CD4-positive, alpha-beta memory T cell (primary cell): Measurements from ENCODE around the gene SGK1. TPM values are rescaled to one million over a fixed set of nuclear protein-coding genes. Genes with fewer than 3 reads are reported as not detected.
A peak's percentile ranks its signal among the peaks of the same experiment; 100 is the strongest.

Experiments used
- CTCF ChIA-PET: fragments of 350-600 bp; sonication (Branson Sonifier 250); formaldehyde crosslinking; loops from one replicate; lab custom pipeline; 2021; ENCODE audit warnings: inconsistent platforms; ENCODE audit not compliant: partially characterized antibody; lab: Charles Lee
- POLR2A ChIA-PET: fragments of 350-600 bp; sonication (Branson Sonifier 250); formaldehyde crosslinking; loops from one replicate; lab custom pipeline; 2021; ENCODE audit not compliant: partially characterized antibody; lab: Charles Lee
- DNase-seq, 5 donors: peaks; one replicate each; pipeline versions ENCODE4 v3.0.0 to v3.0.0-alpha.2; 2020 to 2022; ENCODE audit warnings: mixed read lengths in 1 of 5
- H3K27ac ChIP-seq: one replicate; pipeline ENCODE4 v1.7.0; 2013; ENCODE audit warnings: low read depth, low read length
- H3K27me3 ChIP-seq: 2 replicates; pipeline ENCODE4 v1.7.0; 2013; ENCODE audit warnings: mild to moderate bottlenecking, low read length, moderate library complexity; ENCODE audit not compliant: insufficient read depth
- H3K36me3 ChIP-seq: 2 replicates; pipeline ENCODE4 v1.7.0; 2013; ENCODE audit warnings: mild to moderate bottlenecking, low read length, moderate library complexity; ENCODE audit not compliant: insufficient read depth
- H3K4me1 ChIP-seq: 2 replicates; pipeline ENCODE4 v1.7.0; 2013; ENCODE audit warnings: mild to moderate bottlenecking, low read length, moderate library complexity; ENCODE audit not compliant: insufficient read depth
- H3K4me3 ChIP-seq, 2 donors: one replicate each; pipeline ENCODE4 v1.7.0; 2013; ENCODE audit warnings: low read length in 2 of 2, mild to moderate bottlenecking in 1 of 2
- H3K9me3 ChIP-seq, 2 donors: one replicate each; pipeline ENCODE4 v1.7.0; 2013; ENCODE audit warnings: low read length in 2 of 2, control low read depth in 1 of 2; ENCODE audit not compliant: control insufficient read depth in 1 of 2
- H3K27ac Mint-ChIP-seq, 7 donors: one replicate each; pipeline ENCODE4 v1.8.0; 2020 to 2021; ENCODE audit warnings: mixed read lengths in 7 of 7, mild to moderate bottlenecking in 6 of 7, inconsistent platforms in 3 of 7, moderate library complexity in 3 of 7
- H3K27me3 Mint-ChIP-seq, 2 donors: one replicate each; pipeline ENCODE4 v1.8.0; 2020 to 2021; ENCODE audit warnings: mixed read lengths in 2 of 2
- H3K36me3 Mint-ChIP-seq, 2 donors: one replicate each; pipeline ENCODE4 v1.8.0; 2020 to 2021; ENCODE audit warnings: mixed read lengths in 2 of 2, inconsistent platforms in 1 of 2, mild to moderate bottlenecking in 1 of 2
- H3K4me1 Mint-ChIP-seq, 4 donors: one replicate each; pipeline ENCODE4 v1.8.0; 2020 to 2021; ENCODE audit warnings: mixed read lengths in 4 of 4, mild to moderate bottlenecking in 1 of 4
- H3K4me3 Mint-ChIP-seq, 8 donors: one replicate each; pipeline ENCODE4 v1.8.0; 2020 to 2021; ENCODE audit warnings: mixed read lengths in 8 of 8, mild to moderate bottlenecking in 7 of 8, moderate library complexity in 6 of 8, inconsistent platforms in 3 of 8
- H3K9me3 Mint-ChIP-seq, 8 donors: one replicate each; pipeline ENCODE4 v1.8.0; 2020 to 2021; ENCODE audit warnings: mixed read lengths in 8 of 8, mild to moderate bottlenecking in 5 of 8, inconsistent platforms in 3 of 8, moderate library complexity in 1 of 8
- intact Hi-C: fragments of 100-400 bp; cut with micrococcal nuclease; formaldehyde crosslinking; loops from one replicate; pipeline ENCODE4 v1.15.1; 2023
- polyA plus RNA-seq, 2 donors: library from polyadenylated mRNA; unstranded; fragments of 300-500 nt; fragmentation: Illumina TruSeq; gene quantifications; one replicate each; pipeline ENCODE4 v1.2.3, GENCODE V29; 2021
- total RNA-seq, 2 experiments: library from RNA; stranded (reverse); gene quantifications; one replicate each; pipeline ENCODE4 v1.2.3, GENCODE V29; 2021

The SGK1 gene
- total and polyA plus RNA-seq, 4 experiments from 2014 or later, result 5.8 to 46.9 (median 15.1) TPM

- Mint-ChIP-seq H3K4me3 (no peak overlapping the region), H3K4me1 (peaks cover 3 to 9% (median 4%) of the 10 kb centered on the region in 4 donors), H3K9me3 (no peaks in the 10 kb centered on the region), H3K27ac (peak overlapping the region in 1 of 7 donors; percentile 53), H3K36me3 (no peaks in the 10 kb centered on the region), H3K27me3 (no peaks in the 10 kb centered on the region)
- POLR2A ChIA-PET, result no interaction called here
- DNase-seq, result no peak
- no peaks in the 10 kb centered on the region for H3K27me3 ChIP-seq
- H3K4me3 ChIP-seq, result no peak overlapping the region
- CTCF ChIA-PET, result no interaction called here
- H3K36me3 ChIP-seq, result no peaks in the 10 kb centered on the region
- H3K27ac ChIP-seq, result no peak overlapping the region
- no peaks in the 10 kb centered on the region for H3K9me3 ChIP-seq
- intact Hi-C loops, result no loop called here
- no peaks in the 10 kb centered on the region for H3K4me1 ChIP-seq
Measured at GRCh38 chr6:134230087-134230700, 87.7 kb downstream of the SGK1 start.

- Histone ChIP-seq H3K4me1 (no peaks in the 10 kb centered on the region), H3K27ac (no peak overlapping the region), H3K36me3 (no peaks in the 10 kb centered on the region), H3K9me3 (no peaks in the 10 kb centered on the region), H3K27me3 (no peaks in the 10 kb centered on the region), H3K4me3 (no peak overlapping the region)
- H3K27ac Mint-ChIP-seq, result no peak overlapping the region
- no peaks in the 10 kb centered on the region for H3K9me3 Mint-ChIP-seq
- no peaks in the 10 kb centered on the region for H3K27me3 Mint-ChIP-seq
- ChIA-PET CTCF (no interaction called here), POLR2A (no interaction called here)
- DNase-seq, result no peak
- H3K4me3 Mint-ChIP-seq, result no peak overlapping the region
- intact Hi-C loops, result no loop called here
- peaks cover 0 to 4% (median 0%) of the 10 kb centered on the region in 4 donors for H3K4me1 Mint-ChIP-seq
- H3K36me3 Mint-ChIP-seq, result no peaks in the 10 kb centered on the region
Measured at GRCh38 chr6:134229520-134229919, 88.4 kb downstream of the SGK1 start.

GRCh38 chr6:134223796-134224420, 94.0 kb downstream of the SGK1 start:
- Histone ChIP-seq H3K27me3 (no peaks in the 10 kb centered on the region), H3K36me3 (no peaks in the 10 kb centered on the region), H3K4me1 (no peaks in the 10 kb centered on the region), H3K9me3 (no peaks in the 10 kb centered on the region), H3K4me3 (no peak overlapping the region), H3K27ac (no peak overlapping the region)
- intact Hi-C loops, result no loop called here
- Mint-ChIP-seq H3K27me3 (no peaks in the 10 kb centered on the region), H3K4me3 (no peak overlapping the region), H3K4me1 (no peaks in the 10 kb centered on the region), H3K27ac (no peak overlapping the region), H3K9me3 (no peaks in the 10 kb centered on the region), H3K36me3 (no peaks in the 10 kb centered on the region)
- CTCF ChIA-PET, result no interaction called here
- DNase-seq, result no peak
- POLR2A ChIA-PET, result no interaction called here

- Histone ChIP-seq H3K4me3 (no peak overlapping the region), H3K4me1 (no peaks in the 10 kb centered on the region), H3K9me3 (no peaks in the 10 kb centered on the region), H3K36me3 (no peaks in the 10 kb centered on the region), H3K27ac (no peak overlapping the region), H3K27me3 (no peaks in the 10 kb centered on the region)
- peaks cover 2 to 11% (median 6%) of the 10 kb centered on the region in 4 donors for H3K4me1 Mint-ChIP-seq
- H3K4me3 Mint-ChIP-seq, result no peak overlapping the region
- no peak overlapping the region for H3K27ac Mint-ChIP-seq
- H3K9me3 Mint-ChIP-seq, result peaks cover 0 to 3% (median 0%) of the 10 kb centered on the region in 8 donors
- DNase-seq, result no peak
- intact Hi-C loops, result no loop called here
- CTCF ChIA-PET, result no interaction called here
- no peaks in the 10 kb centered on the region for H3K27me3 Mint-ChIP-seq
- POLR2A ChIA-PET, result no interaction called here
- H3K36me3 Mint-ChIP-seq, result peaks cover 0 to 6% of the 10 kb centered on the region in 2 donors
Measured at GRCh38 chr6:134221250-134221649, 96.7 kb downstream of the SGK1 start.

- no peaks in the 10 kb centered on the region for H3K27me3 ChIP-seq
- H3K36me3 ChIP-seq, result no peaks in the 10 kb centered on the region
- POLR2A ChIA-PET, result no interaction called here
- intact Hi-C loops, result no loop called here
- H3K27ac ChIP-seq, result no peak overlapping the region
- no peaks in the 10 kb centered on the region for H3K27me3 Mint-ChIP-seq
- CTCF ChIA-PET, result no interaction called here
- H3K36me3 Mint-ChIP-seq, result peaks cover 0 to 6% of the 10 kb centered on the region in 2 donors
- no peak overlapping the region for H3K27ac Mint-ChIP-seq
- H3K4me1 ChIP-seq, result no peaks in the 10 kb centered on the region
- no peak overlapping the region for H3K4me3 ChIP-seq
- H3K4me1 Mint-ChIP-seq, result peaks cover 2 to 11% (median 8%) of the 10 kb centered on the region in 4 donors
- H3K9me3 Mint-ChIP-seq, result peaks cover 0 to 3% (median 0%) of the 10 kb centered on the region in 8 donors
- H3K4me3 Mint-ChIP-seq, result no peak overlapping the region
- DNase-seq, result no peak
- no peaks in the 10 kb centered on the region for H3K9me3 ChIP-seq
Measured at GRCh38 chr6:134217798-134218140, 100.1 kb downstream of the SGK1 start.

GRCh38 chr6:134217105-134217797, 100.7 kb downstream of the SGK1 start:
- peaks cover 0 to 3% (median 0%) of the 10 kb centered on the region in 8 donors for H3K9me3 Mint-ChIP-seq
- DNase-seq, result no peak
- Histone ChIP-seq H3K4me1 (no peaks in the 10 kb centered on the region), H3K27me3 (no peaks in the 10 kb centered on the region), H3K27ac (no peak overlapping the region), H3K36me3 (no peaks in the 10 kb centered on the region), H3K9me3 (no peaks in the 10 kb centered on the region), H3K4me3 (no peak overlapping the region)
- H3K27ac Mint-ChIP-seq, result no peak overlapping the region
- no peaks in the 10 kb centered on the region for H3K27me3 Mint-ChIP-seq
- peaks cover 2 to 11% (median 8%) of the 10 kb centered on the region in 4 donors for H3K4me1 Mint-ChIP-seq
- H3K4me3 Mint-ChIP-seq, result no peak overlapping the region
- H3K36me3 Mint-ChIP-seq, result peaks cover 0 to 6% of the 10 kb centered on the region in 2 donors
- ChIA-PET POLR2A (no interaction called here), CTCF (no interaction called here)
- intact Hi-C loops, result no loop called here

GRCh38 chr6:134216301-134217010, 101.5 kb downstream of the SGK1 start:
- ChIA-PET CTCF (no interaction called here), POLR2A (no interaction called here)
- Histone ChIP-seq H3K4me1 (no peaks in the 10 kb centered on the region), H3K27me3 (no peaks in the 10 kb centered on the region), H3K9me3 (no peaks in the 10 kb centered on the region), H3K36me3 (no peaks in the 10 kb centered on the region), H3K4me3 (no peak overlapping the region), H3K27ac (no peak overlapping the region)
- intact Hi-C loops, result no loop called here
- H3K27me3 Mint-ChIP-seq, result no peaks in the 10 kb centered on the region
- H3K27ac Mint-ChIP-seq, result peak overlapping the region in 2 of 7 donors; percentile 15 to 80
- peaks cover 2 to 11% (median 8%) of the 10 kb centered on the region in 4 donors for H3K4me1 Mint-ChIP-seq
- peaks cover 0 to 3% (median 0%) of the 10 kb centered on the region in 8 donors for H3K9me3 Mint-ChIP-seq
- peak overlapping the region in 1 of 8 donors; percentile 21 for H3K4me3 Mint-ChIP-seq
- H3K36me3 Mint-ChIP-seq, result peaks cover 0 to 6% of the 10 kb centered on the region in 2 donors
- DNase-seq, result no peak
